Adrenal gland (tissue), 5 donors: ENCODE results near the gene DLGAP1.

Experiments used
- POLR2A ChIP-seq, 2 donors: fragments of 450-650 bp; IDR thresholded peaks; one replicate each; pipeline ENCODE4 v1.6.1; 2017; ENCODE audit warnings: antibody characterized with exemption in 2 of 2, mild to moderate bottlenecking in 2 of 2, moderate library complexity in 1 of 2
- TF ChIP-seq, protein P1 (sequence below), 6 experiments: fragments of 450-650 bp in 4 of 6; fragments of 200-600 bp in 2 of 6; sonication (generic) in 1 of 6; IDR thresholded peaks; 1 replicate in 5 of 6; 2 replicates in 1 of 6; pipeline versions ENCODE4 v1.5.1 to v1.8.0; 2016 to 2021; ENCODE audit warnings: antibody characterized with exemption in 6 of 6, mild to moderate bottlenecking in 2 of 6, moderate library complexity in 1 of 6
- donor health status: DM: no; HTN: no; CAD: no.

DNA sequence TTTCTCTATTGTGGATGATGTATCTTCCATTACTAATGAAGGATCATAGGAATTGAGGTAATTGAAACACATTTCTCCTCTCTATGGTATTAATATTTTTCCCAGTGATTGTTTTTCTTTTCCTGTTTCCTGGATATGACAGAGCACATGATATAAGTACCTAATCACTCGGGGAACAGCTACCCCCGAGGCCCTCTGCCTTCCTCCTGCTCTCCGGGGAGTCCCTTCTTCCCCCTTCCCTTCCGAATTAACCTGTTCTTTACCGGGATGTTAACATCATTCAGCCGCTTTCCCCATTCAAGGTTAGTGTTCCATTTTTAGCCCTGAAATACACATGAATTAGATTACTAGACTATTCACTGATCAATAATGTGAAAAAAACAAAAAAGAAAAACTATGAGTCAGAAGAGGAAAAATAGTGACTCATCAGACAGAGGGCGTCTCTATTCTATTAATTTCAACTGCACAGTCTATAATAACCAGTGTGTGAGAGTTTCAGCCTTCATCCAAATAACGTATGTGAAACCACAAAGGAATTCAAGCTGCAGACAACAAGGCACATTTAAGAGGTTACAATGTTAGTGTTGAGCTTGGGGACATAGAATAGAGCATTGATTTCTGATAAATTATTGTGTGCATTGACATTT, 450.8 kb downstream of the DLGAP1 start:
- no peak for TF ChIP-seq POLR2A (IDR thresholded peaks at IDR 0.05)
- TF ChIP-seq, protein P1, sequence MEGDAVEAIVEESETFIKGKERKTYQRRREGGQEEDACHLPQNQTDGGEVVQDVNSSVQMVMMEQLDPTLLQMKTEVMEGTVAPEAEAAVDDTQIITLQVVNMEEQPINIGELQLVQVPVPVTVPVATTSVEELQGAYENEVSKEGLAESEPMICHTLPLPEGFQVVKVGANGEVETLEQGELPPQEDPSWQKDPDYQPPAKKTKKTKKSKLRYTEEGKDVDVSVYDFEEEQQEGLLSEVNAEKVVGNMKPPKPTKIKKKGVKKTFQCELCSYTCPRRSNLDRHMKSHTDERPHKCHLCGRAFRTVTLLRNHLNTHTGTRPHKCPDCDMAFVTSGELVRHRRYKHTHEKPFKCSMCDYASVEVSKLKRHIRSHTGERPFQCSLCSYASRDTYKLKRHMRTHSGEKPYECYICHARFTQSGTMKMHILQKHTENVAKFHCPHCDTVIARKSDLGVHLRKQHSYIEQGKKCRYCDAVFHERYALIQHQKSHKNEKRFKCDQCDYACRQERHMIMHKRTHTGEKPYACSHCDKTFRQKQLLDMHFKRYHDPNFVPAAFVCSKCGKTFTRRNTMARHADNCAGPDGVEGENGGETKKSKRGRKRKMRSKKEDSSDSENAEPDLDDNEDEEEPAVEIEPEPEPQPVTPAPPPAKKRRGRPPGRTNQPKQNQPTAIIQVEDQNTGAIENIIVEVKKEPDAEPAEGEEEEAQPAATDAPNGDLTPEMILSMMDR (IDR thresholded peaks at IDR 0.05): no peak
